Measurements from ENCODE around the gene INTS4.

DNA sequence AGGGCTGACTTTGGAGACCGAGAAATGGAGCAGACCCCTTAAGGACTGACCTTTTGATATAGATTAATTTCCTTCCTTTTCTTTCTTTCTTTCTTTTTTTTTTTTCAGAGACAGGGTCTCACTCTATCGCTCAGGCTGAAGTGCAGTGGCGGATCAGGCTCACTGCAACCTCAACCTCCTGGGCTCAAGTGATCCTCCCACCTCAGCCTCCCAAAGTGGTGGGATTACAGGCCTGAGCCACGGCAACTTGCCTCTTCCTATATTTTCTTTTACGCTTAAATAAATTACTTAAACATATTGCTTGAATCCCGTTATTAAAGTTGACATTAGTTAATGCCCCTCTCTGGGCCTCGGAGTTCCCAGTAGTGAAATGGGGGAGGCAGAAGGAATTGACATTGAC is 29.0 kb upstream of the INTS4 start:
- TF ChIP-seq, protein P1, sequence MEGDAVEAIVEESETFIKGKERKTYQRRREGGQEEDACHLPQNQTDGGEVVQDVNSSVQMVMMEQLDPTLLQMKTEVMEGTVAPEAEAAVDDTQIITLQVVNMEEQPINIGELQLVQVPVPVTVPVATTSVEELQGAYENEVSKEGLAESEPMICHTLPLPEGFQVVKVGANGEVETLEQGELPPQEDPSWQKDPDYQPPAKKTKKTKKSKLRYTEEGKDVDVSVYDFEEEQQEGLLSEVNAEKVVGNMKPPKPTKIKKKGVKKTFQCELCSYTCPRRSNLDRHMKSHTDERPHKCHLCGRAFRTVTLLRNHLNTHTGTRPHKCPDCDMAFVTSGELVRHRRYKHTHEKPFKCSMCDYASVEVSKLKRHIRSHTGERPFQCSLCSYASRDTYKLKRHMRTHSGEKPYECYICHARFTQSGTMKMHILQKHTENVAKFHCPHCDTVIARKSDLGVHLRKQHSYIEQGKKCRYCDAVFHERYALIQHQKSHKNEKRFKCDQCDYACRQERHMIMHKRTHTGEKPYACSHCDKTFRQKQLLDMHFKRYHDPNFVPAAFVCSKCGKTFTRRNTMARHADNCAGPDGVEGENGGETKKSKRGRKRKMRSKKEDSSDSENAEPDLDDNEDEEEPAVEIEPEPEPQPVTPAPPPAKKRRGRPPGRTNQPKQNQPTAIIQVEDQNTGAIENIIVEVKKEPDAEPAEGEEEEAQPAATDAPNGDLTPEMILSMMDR (conservative IDR thresholded peaks at IDR 0.05; ENCODE audit: low read depth, low read length) = no peak
- TF ChIP-seq POLR2A (IDR thresholded peaks at IDR 0.05; ENCODE audit: low read depth, low read length) = no peak
- TF ChIP-seq, protein P2, sequence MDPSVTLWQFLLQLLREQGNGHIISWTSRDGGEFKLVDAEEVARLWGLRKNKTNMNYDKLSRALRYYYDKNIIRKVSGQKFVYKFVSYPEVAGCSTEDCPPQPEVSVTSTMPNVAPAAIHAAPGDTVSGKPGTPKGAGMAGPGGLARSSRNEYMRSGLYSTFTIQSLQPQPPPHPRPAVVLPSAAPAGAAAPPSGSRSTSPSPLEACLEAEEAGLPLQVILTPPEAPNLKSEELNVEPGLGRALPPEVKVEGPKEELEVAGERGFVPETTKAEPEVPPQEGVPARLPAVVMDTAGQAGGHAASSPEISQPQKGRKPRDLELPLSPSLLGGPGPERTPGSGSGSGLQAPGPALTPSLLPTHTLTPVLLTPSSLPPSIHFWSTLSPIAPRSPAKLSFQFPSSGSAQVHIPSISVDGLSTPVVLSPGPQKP (IDR thresholded peaks at IDR 0.05; ENCODE audit: borderline replicate concordance, low read depth, low read length) = no peak
- no peak for TF ChIP-seq RFX5 (IDR thresholded peaks at IDR 0.05; ENCODE audit: low read depth, low read length)
- TF ChIP-seq RAD21 (IDR thresholded peaks at IDR 0.05; ENCODE audit: low read length) = no peak

Data from IMR-90 (cell line).